IPS DF 6.9 (cell line): ENCODE data around the gene CFAP99.

Experiments
- DNase-seq: peaks from one replicate; pipeline ENCODE4 v3.0.0-alpha.2; 2013; ENCODE audit warnings: low read depth, low spot score
- H3K27ac ChIP-seq: one replicate; pipeline ENCODE4 v1.5.1; 2013; ENCODE audit warnings: low read length, control low read depth
- H3K27me3 ChIP-seq: 2 replicates; pipeline ENCODE4 v1.6.1; 2013; ENCODE audit warnings: mild to moderate bottlenecking, low read length; ENCODE audit not compliant: control insufficient read depth, insufficient read depth
- H3K36me3 ChIP-seq: 2 replicates; pipeline ENCODE4 v1.6.1; 2013; ENCODE audit warnings: low read length; ENCODE audit not compliant: control insufficient read depth, insufficient read depth
- H3K4me1 ChIP-seq: 2 replicates; pipeline ENCODE4 v1.6.1; 2013; ENCODE audit warnings: low read length; ENCODE audit not compliant: control insufficient read depth, insufficient read depth
- H3K4me3 ChIP-seq: 2 replicates; pipeline ENCODE4 v1.5.1; 2013; ENCODE audit warnings: mild to moderate bottlenecking, low read length
- H3K9me3 ChIP-seq: 2 replicates; pipeline ENCODE4 v1.6.1; 2013; ENCODE audit warnings: low read length, inconsistent platforms; ENCODE audit not compliant: control insufficient read depth, insufficient read depth
- WGBS: extraction: QIAGEN DNeasy Blood & Tissue Kit; methylation state at CpG from one replicate; pipeline ENCODE4 v1.1.7; 2013; ENCODE audit warnings: mixed read lengths, missing lambda C conversion rate; ENCODE audit not compliant: insufficient read length, insufficient coverage; 5-methylcytosine and 5-hydroxymethylcytosine counted together

CFAP99 gene

DNA sequence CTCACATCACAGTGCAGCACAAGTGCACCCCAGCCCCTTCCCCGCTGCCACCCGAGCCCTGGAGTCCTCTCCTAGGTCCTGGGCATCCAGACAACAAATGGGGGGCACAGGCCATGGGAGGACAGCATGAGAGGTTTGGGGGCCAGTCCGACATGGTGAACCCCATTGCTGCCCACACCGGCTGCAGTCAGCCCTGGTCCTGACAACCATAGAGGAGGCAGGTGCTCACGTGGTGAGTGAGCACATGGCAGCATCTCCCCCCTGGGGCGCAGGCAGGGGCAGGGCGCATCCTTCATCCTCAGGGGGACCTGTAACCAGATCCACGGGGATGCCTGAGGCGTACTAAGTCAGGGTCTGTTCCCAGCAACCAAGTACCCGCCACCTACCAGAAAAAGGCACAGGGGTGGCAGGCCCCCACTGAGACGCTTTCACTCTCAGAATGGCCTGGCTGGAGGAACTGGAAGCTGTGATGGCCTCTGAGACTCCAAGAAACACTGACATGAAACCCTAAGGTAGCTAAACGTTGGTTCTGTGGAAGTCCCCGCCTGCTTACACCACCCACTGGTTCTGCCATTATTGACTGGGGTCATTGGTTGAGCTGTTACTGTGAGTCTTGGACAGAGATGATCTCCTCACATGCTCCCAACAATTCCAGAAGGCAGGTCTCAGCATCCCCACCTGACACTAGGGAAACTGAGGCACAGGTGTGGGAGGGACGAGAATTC, 6.8 kb upstream of the CFAP99 start:
- no peak for DNase-seq
- Histone ChIP-seq H3K27ac (no peak overlapping the region), H3K9me3 (no peaks in the 10 kb centered on the region), H3K4me1 (peaks cover 13% of the 10 kb centered on the region), H3K36me3 (no peaks in the 10 kb centered on the region; the same call in 1 of the 2 replicates), H3K27me3 (peaks cover 15% of the 10 kb centered on the region; the same call in 1 of the 2 replicates), H3K4me3 (no peak overlapping the region)
- no CpG with 5 or more reads among the region's 14 CpGs for WGBS

DNA sequence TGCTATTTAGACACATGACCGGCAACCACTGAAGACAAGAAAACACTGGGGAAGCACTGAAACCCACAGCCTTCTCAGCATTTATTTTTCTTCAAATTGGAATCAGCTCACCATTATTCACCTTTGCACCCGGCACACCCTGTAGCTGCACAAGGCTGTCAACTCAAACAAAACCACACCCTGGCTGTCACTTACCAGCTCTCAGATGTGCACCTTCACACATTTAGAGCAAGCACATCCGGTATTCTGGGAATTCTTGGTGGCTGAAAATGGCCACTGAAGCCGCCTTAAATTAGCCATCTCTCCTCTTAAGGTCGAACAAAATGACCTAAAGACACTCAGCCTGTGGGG, 6.2 kb upstream of the CFAP99 start:
- DNase-seq = no peak
- Histone ChIP-seq H3K4me1 (peaks cover 13% of the 10 kb centered on the region), H3K9me3 (no peaks in the 10 kb centered on the region), H3K4me3 (no peak overlapping the region), H3K36me3 (no peaks in the 10 kb centered on the region; the same call in 1 of the 2 replicates), H3K27me3 (peaks cover 19% of the 10 kb centered on the region; the same call in 1 of the 2 replicates), H3K27ac (no peak overlapping the region)
- no CpG with 5 or more reads among the region's 5 CpGs for WGBS

GRCh38 chr4:2412885-2413716, 5.7 kb upstream of the CFAP99 start:
- Histone ChIP-seq H3K36me3 (no peaks in the 10 kb centered on the region; the same call in 1 of the 2 replicates), H3K4me3 (no peak overlapping the region; the same call in 1 of the 2 replicates), H3K9me3 (no peaks in the 10 kb centered on the region), H3K27ac (no peak overlapping the region), H3K27me3 (peaks cover 24% of the 10 kb centered on the region; the same call in 1 of the 2 replicates), H3K4me1 (peaks cover 13% of the 10 kb centered on the region)
- no peak for DNase-seq
- WGBS = no CpG with 5 or more reads among the region's 30 CpGs

- no peak overlapping the region for H3K27ac ChIP-seq
- WGBS = no CpG with 5 or more reads among the region's 14 CpGs
- H3K4me3 ChIP-seq = no peak overlapping the region
- H3K9me3 ChIP-seq = no peaks in the 10 kb centered on the region
- peaks cover 13% of the 10 kb centered on the region for H3K4me1 ChIP-seq
- no peak for DNase-seq
- no peaks in the 10 kb centered on the region; the same call in 1 of the 2 replicates for H3K36me3 ChIP-seq
- H3K27me3 ChIP-seq = peaks cover 24% of the 10 kb centered on the region; the same call in 1 of the 2 replicates
Observed at GRCh38 chr4:2413821-2414610, 4.7 kb upstream of the CFAP99 start.

GRCh38 chr4:2415213-2415612, 3.5 kb upstream of the CFAP99 start:
- Histone ChIP-seq H3K4me3 (no peak overlapping the region), H3K36me3 (no peaks in the 10 kb centered on the region), H3K27me3 (peaks cover 32% of the 10 kb centered on the region; the same call in 1 of the 2 replicates), H3K9me3 (no peaks in the 10 kb centered on the region), H3K27ac (no peak overlapping the region), H3K4me1 (peaks cover 16% of the 10 kb centered on the region)
- DNase-seq = no peak
- no CpG with 5 or more reads among the region's 3 CpGs for WGBS

- no CpG with 5 or more reads among the region's 17 CpGs for WGBS
- DNase-seq = no peak
- H3K4me3 ChIP-seq = peak overlapping the region; percentile 10; the same call in 1 of the 2 replicates
- H3K27ac ChIP-seq = no peak overlapping the region
- H3K36me3 ChIP-seq = no peaks in the 10 kb centered on the region
- no peaks in the 10 kb centered on the region for H3K9me3 ChIP-seq
- peaks cover 37% of the 10 kb centered on the region; the same call in 1 of the 2 replicates for H3K27me3 ChIP-seq
- H3K4me1 ChIP-seq = peaks cover 16% of the 10 kb centered on the region
Observed at GRCh38 chr4:2415881-2416563, 2.7 kb upstream of the CFAP99 start.

DNA sequence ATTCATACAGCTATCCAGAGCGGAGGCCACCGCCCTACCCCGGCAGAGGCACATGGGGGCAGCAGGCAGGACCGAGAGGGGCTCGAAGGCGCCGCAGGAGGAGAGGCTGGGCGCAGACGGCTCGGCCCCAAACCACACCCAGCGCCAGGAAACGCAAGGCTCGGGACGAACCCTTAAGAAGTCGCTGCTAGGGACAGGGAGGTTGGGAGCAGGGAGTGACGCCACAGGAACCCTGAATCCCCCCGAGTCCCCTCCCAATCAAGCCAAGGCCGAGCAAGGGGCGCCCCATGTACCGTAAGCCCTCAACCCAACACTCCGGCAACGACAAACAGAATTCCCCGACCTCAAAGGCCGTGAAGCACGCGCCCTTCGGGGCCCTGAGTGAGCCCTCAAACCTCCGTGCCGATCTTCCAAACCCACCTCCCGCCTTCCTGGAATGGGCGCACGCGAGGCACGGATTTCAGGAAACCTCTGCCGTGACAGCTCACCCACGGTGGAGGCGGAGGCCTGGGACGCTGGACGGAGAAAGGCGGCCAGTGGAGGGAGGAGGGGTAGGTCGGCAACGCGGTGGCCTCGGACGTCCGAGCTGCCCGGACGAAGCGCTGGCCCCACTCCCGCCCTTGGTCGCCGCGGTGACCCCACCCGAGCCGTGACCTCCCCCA, 2.1 kb upstream of the CFAP99 start:
- peaks cover 15% of the 10 kb centered on the region for H3K4me1 ChIP-seq
- peak overlapping the region; percentile 58; the same call in 1 of the 2 replicates for H3K4me3 ChIP-seq
- no peaks in the 10 kb centered on the region for H3K9me3 ChIP-seq
- no CpG with 5 or more reads among the region's 55 CpGs for WGBS
- H3K36me3 ChIP-seq = no peaks in the 10 kb centered on the region
- no peak overlapping the region for H3K27ac ChIP-seq
- no peak for DNase-seq
- H3K27me3 ChIP-seq = peaks cover 37% of the 10 kb centered on the region; the same call in 1 of the 2 replicates

- H3K36me3 ChIP-seq = no peaks in the 10 kb centered on the region
- DNase-seq = no peak
- no peak overlapping the region for H3K27ac ChIP-seq
- no CpG with 5 or more reads among the region's 61 CpGs for WGBS
- peaks cover 10% of the 10 kb centered on the region for H3K4me1 ChIP-seq
- peaks cover 37% of the 10 kb centered on the region; the same call in 1 of the 2 replicates for H3K27me3 ChIP-seq
- H3K4me3 ChIP-seq = peak overlapping the region; percentile 58
- no peaks in the 10 kb centered on the region for H3K9me3 ChIP-seq
Observed at GRCh38 chr4:2417226-2417764, 1.5 kb upstream of the CFAP99 start.
